Activated T-cell treated with anti-CD3 and anti-CD28 coated beads, Interleukin-2, amount 50 U/mL, for 72 hours (primary cell): ENCODE results near the gene SPTBN4. TPM values are rescaled to one million over a fixed set of nuclear protein-coding genes. Genes with fewer than 3 reads are reported as not detected.

Experiments used
- ATAC-seq, 2 donors: fragments of 150-1000 bp; cut with Tn5 transposase; replicated peaks in 1 of 2; 2 replicates each; pipeline ENCODE4 v1.10.0; 2021; ENCODE audit warnings: moderate library complexity in 2 of 2, mild to moderate bottlenecking in 1 of 2
- DNase-seq, 2 donors: peaks; one replicate each; pipeline ENCODE4 v3.0.0; 2021 to 2022; ENCODE audit warnings: mixed read lengths in 1 of 2
- H3K27ac Mint-ChIP-seq: one replicate; pipeline ENCODE4 v1.8.0; 2022; ENCODE audit warnings: mild to moderate bottlenecking, moderate library complexity, mixed read lengths
- H3K27me3 Mint-ChIP-seq: one replicate; pipeline ENCODE4 v1.8.0; 2022; ENCODE audit warnings: low read depth, mixed read lengths
- H3K36me3 Mint-ChIP-seq, 2 donors: one replicate each; pipeline ENCODE4 v1.8.0; 2022; ENCODE audit warnings: mixed read lengths in 2 of 2, mild to moderate bottlenecking in 1 of 2; ENCODE audit not compliant: insufficient read depth in 2 of 2
- H3K4me1 Mint-ChIP-seq: one replicate; pipeline ENCODE4 v1.8.0; 2022; ENCODE audit warnings: low read depth, mixed read lengths
- H3K4me3 Mint-ChIP-seq, 2 donors: one replicate each; pipeline ENCODE4 v1.8.0; 2022; ENCODE audit warnings: mild to moderate bottlenecking in 2 of 2, mixed read lengths in 2 of 2, moderate library complexity in 2 of 2
- H3K9me3 Mint-ChIP-seq, 2 donors: one replicate each; pipeline ENCODE4 v1.8.0; 2022; ENCODE audit warnings: mixed read lengths in 2 of 2
- total RNA-seq, 2 donors: library from RNA; stranded (reverse); gene quantifications; one replicate each; pipeline ENCODE4 v1.2.3, GENCODE V29; 2022

SPTBN4 gene
- total RNA-seq, 2 donors from 2014 or later, result 2.2 to 4.8 TPM

GRCh38 chr19:40524655-40525054 is 57.9 kb downstream of the SPTBN4 start:
- H3K27ac Mint-ChIP-seq, result no peak overlapping the region
- no peak overlapping the region for H3K4me3 Mint-ChIP-seq
- no peak for DNase-seq
- no peaks in the 10 kb centered on the region for H3K9me3 Mint-ChIP-seq
- peaks cover 10% of the 10 kb centered on the region for H3K4me1 Mint-ChIP-seq
- peaks cover 26% of the 10 kb centered on the region for H3K27me3 Mint-ChIP-seq
- no peaks in the 10 kb centered on the region for H3K36me3 Mint-ChIP-seq
- no peak for ATAC-seq

GRCh38 chr19:40525234-40526051 is 58.6 kb downstream of the SPTBN4 start:
- H3K27me3 Mint-ChIP-seq, result peaks cover 22% of the 10 kb centered on the region
- H3K27ac Mint-ChIP-seq, result no peak overlapping the region
- no peaks in the 10 kb centered on the region for H3K36me3 Mint-ChIP-seq
- H3K9me3 Mint-ChIP-seq, result no peaks in the 10 kb centered on the region
- DNase-seq (no peak), ATAC-seq (no peak)
- peaks cover 14% of the 10 kb centered on the region for H3K4me1 Mint-ChIP-seq
- H3K4me3 Mint-ChIP-seq, result no peak overlapping the region

- Mint-ChIP-seq H3K4me3 (no peak overlapping the region), H3K9me3 (no peaks in the 10 kb centered on the region), H3K36me3 (peaks cover 0 to 1% of the 10 kb centered on the region in 2 donors), H3K27ac (peak overlapping the region; percentile 10), H3K4me1 (peaks cover 21% of the 10 kb centered on the region), H3K27me3 (peaks cover 34% of the 10 kb centered on the region)
- no peak for DNase-seq
- no peak for ATAC-seq
Observed at GRCh38 chr19:40528078-40528477, 61.3 kb downstream of the SPTBN4 start.

- Mint-ChIP-seq H3K4me1 (peaks cover 21% of the 10 kb centered on the region), H3K36me3 (peaks cover 0 to 1% of the 10 kb centered on the region in 2 donors), H3K4me3 (peak overlapping the region in 1 of 2 donors; percentile 56), H3K9me3 (peaks cover 0 to 2% of the 10 kb centered on the region in 2 donors), H3K27me3 (peaks cover 34% of the 10 kb centered on the region), H3K27ac (peak overlapping the region; percentile 14)
- ATAC-seq, result no peak
- DNase-seq, result no peak
Observed at GRCh38 chr19:40528533-40529092, 61.8 kb downstream of the SPTBN4 start.

- ATAC-seq (peak; percentile 77 to 80), DNase-seq (peak; percentile 88 to 96)
- peaks cover 34% of the 10 kb centered on the region for H3K27me3 Mint-ChIP-seq
- H3K4me1 Mint-ChIP-seq, result peaks cover 21% of the 10 kb centered on the region
- peak overlapping the region; percentile 43 for H3K27ac Mint-ChIP-seq
- H3K36me3 Mint-ChIP-seq, result peaks cover 0 to 1% of the 10 kb centered on the region in 2 donors
- H3K4me3 Mint-ChIP-seq, result peak overlapping the region; percentile 66 to 78
- H3K9me3 Mint-ChIP-seq, result peaks cover 0 to 2% of the 10 kb centered on the region in 2 donors
Observed at GRCh38 chr19:40529093-40529954, 62.5 kb downstream of the SPTBN4 start.

GRCh38 chr19:40530091-40530901 is 63.5 kb downstream of the SPTBN4 start:
- peak; percentile 21 to 29 for ATAC-seq

GRCh38 chr19:40533508-40533907 is 66.7 kb downstream of the SPTBN4 start:
- H3K36me3 Mint-ChIP-seq, result peaks cover 0 to 1% of the 10 kb centered on the region in 2 donors
- no peak overlapping the region for H3K27ac Mint-ChIP-seq
- H3K4me1 Mint-ChIP-seq, result peaks cover 17% of the 10 kb centered on the region
- no peak overlapping the region for H3K4me3 Mint-ChIP-seq
- H3K9me3 Mint-ChIP-seq, result peaks cover 0 to 2% of the 10 kb centered on the region in 2 donors
- H3K27me3 Mint-ChIP-seq, result peaks cover 23% of the 10 kb centered on the region
- ATAC-seq (no peak), DNase-seq (no peak)

More at GRCh38 chr19:40530091-40530901, 63.5 kb downstream of the SPTBN4 start:
- H3K4me3 Mint-ChIP-seq, result peak overlapping the region; percentile 66 to 78
- DNase-seq, result peak; percentile 35
- H3K9me3 Mint-ChIP-seq, result peaks cover 0 to 2% of the 10 kb centered on the region in 2 donors
- peaks cover 21% of the 10 kb centered on the region for H3K4me1 Mint-ChIP-seq
- peaks cover 28% of the 10 kb centered on the region for H3K27me3 Mint-ChIP-seq
- H3K27ac Mint-ChIP-seq, result no peak overlapping the region
- peaks cover 0 to 1% of the 10 kb centered on the region in 2 donors for H3K36me3 Mint-ChIP-seq

- H3K4me1 Mint-ChIP-seq, result peaks cover 14% of the 10 kb centered on the region
- peaks cover 23% of the 10 kb centered on the region for H3K27me3 Mint-ChIP-seq
- no peak for DNase-seq
- no peak overlapping the region for H3K4me3 Mint-ChIP-seq
- H3K36me3 Mint-ChIP-seq, result peaks cover 0 to 1% of the 10 kb centered on the region in 2 donors
- H3K27ac Mint-ChIP-seq, result no peak overlapping the region
- H3K9me3 Mint-ChIP-seq, result peaks cover 0 to 2% of the 10 kb centered on the region in 2 donors
- no peak for ATAC-seq
Observed at GRCh38 chr19:40534148-40534547, 67.3 kb downstream of the SPTBN4 start.

- H3K36me3 Mint-ChIP-seq, result no peaks in the 10 kb centered on the region
- no peaks in the 10 kb centered on the region for H3K9me3 Mint-ChIP-seq
- DNase-seq (no peak), ATAC-seq (no peak)
- H3K4me3 Mint-ChIP-seq, result no peak overlapping the region
- H3K27ac Mint-ChIP-seq, result no peak overlapping the region
- peaks cover 4% of the 10 kb centered on the region for H3K4me1 Mint-ChIP-seq
- no peaks in the 10 kb centered on the region for H3K27me3 Mint-ChIP-seq
Observed at GRCh38 chr19:40539070-40539469, 72.3 kb downstream of the SPTBN4 start.

- H3K27me3 Mint-ChIP-seq, result no peaks in the 10 kb centered on the region
- H3K27ac Mint-ChIP-seq, result no peak overlapping the region
- no peaks in the 10 kb centered on the region for H3K9me3 Mint-ChIP-seq
- no peak overlapping the region for H3K4me3 Mint-ChIP-seq
- H3K4me1 Mint-ChIP-seq, result peaks cover 4% of the 10 kb centered on the region
- peaks cover 0 to 2% of the 10 kb centered on the region in 2 donors for H3K36me3 Mint-ChIP-seq
- no peak for ATAC-seq
- no peak for DNase-seq
Observed at GRCh38 chr19:40542202-40542859, 75.5 kb downstream of the SPTBN4 start.

GRCh38 chr19:40543029-40543597 is 76.3 kb downstream of the SPTBN4 start:
- Mint-ChIP-seq H3K4me3 (no peak overlapping the region), H3K27me3 (no peaks in the 10 kb centered on the region), H3K4me1 (peaks cover 4% of the 10 kb centered on the region), H3K9me3 (no peaks in the 10 kb centered on the region), H3K27ac (no peak overlapping the region), H3K36me3 (peaks cover 0 to 2% of the 10 kb centered on the region in 2 donors)
- DNase-seq (no peak), ATAC-seq (no peak)
